Upper lobe of right lung (tissue), 1 donor: Measurements from ENCODE around the gene ING3. TPM values are rescaled to one million over a fixed set of nuclear protein-coding genes. Genes with fewer than 3 reads are reported as not detected.

ENCODE experiments used
- ATAC-seq: fragments of 200-7000 bp; cut with Tn5 transposase; one replicate; pipeline ENCODE4 v1.9.1; 2020; ENCODE audit warnings: mild to moderate bottlenecking, moderate library complexity
- DNase-seq: peaks from one replicate; pipeline ENCODE4 v3.0.0-alpha.2; 2020
- H3K27ac ChIP-seq: fragments of 200-600 bp; one replicate; pipeline ENCODE4 v1.8.0; 2022
- H3K27me3 ChIP-seq: fragments of 200-600 bp; one replicate; pipeline ENCODE4 v1.8.0; 2022; ENCODE audit warnings: mild to moderate bottlenecking
- H3K36me3 ChIP-seq: fragments of 200-600 bp; one replicate; pipeline ENCODE4 v1.8.0; 2022
- H3K4me1 ChIP-seq: fragments of 200-600 bp; one replicate; pipeline ENCODE4 v1.8.0; 2022
- H3K4me3 ChIP-seq: fragments of 200-600 bp; one replicate; pipeline ENCODE4 v1.8.0; 2022; ENCODE audit warnings: mild to moderate bottlenecking
- H3K9me3 ChIP-seq: fragments of 200-600 bp; one replicate; pipeline ENCODE4 v1.8.0; 2022
- CTCF ChIP-seq: fragments of 200-600 bp; IDR thresholded peaks from one replicate; pipeline ENCODE4 v1.8.0; 2022; ENCODE audit warnings: antibody characterized with exemption
- intact Hi-C: fragments of 100-400 bp; cut with DNase I; formaldehyde crosslinking; loops from one replicate; pipeline ENCODE4 v1.11.0; 2022
- total RNA-seq: library from RNA; stranded (reverse); fragmentation: NEBNext Ultra II Directional; extraction: Animal tissue kit (Norgen Biotek cat#: 25700); gene quantifications from one replicate; pipeline ENCODE4 v1.2.1, GENCODE V29; 2021
- donor health status: DM: no; HTN: yes; CAD: no; lungs with severe emphysema.

Gene ING3
- total RNA-seq, 1 donor from 2014 or later, result 17.9 TPM

GRCh38 chr7:120990468-120991118 is 40.0 kb downstream of the ING3 start:
- TF ChIP-seq CTCF, result no peak
- Histone ChIP-seq H3K4me3 (peak overlapping the region; percentile 48), H3K4me1 (peaks cover 18% of the 10 kb centered on the region), H3K36me3 (no peaks in the 10 kb centered on the region), H3K9me3 (no peaks in the 10 kb centered on the region), H3K27ac (no peak overlapping the region), H3K27me3 (no peaks in the 10 kb centered on the region)
- ATAC-seq, result no peak
- intact Hi-C loops, result no loop called here
- no peak for DNase-seq

GRCh38 chr7:120991161-120991560 is 40.6 kb downstream of the ING3 start:
- DNase-seq (no peak), ATAC-seq (no peak)
- Histone ChIP-seq H3K27ac (peak overlapping the region; percentile 3), H3K9me3 (no peaks in the 10 kb centered on the region), H3K4me3 (peak overlapping the region; percentile 48), H3K27me3 (no peaks in the 10 kb centered on the region), H3K4me1 (peaks cover 21% of the 10 kb centered on the region), H3K36me3 (no peaks in the 10 kb centered on the region)
- intact Hi-C loops, result no loop called here
- TF ChIP-seq CTCF, result no peak

DNA sequence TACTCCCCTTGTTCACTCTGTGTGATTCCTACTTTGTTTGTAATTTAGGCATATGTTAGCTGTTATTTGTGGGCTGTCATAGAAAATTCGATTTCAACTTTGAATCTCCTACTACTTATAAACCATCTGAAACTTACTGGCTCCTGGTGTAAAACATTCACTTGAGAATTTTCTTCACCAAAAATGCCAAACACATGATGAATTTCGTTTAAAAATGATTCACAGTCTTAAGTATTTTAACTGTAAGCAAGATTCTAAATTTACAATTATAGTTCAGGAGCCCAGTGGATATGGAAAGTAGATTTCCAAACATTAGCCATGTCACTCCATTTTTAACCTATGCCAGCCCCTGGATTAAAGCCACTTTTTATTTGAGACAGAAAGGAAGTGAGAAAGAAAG is 41.0 kb downstream of the ING3 start:
- TF ChIP-seq CTCF, result no peak
- ATAC-seq (no peak), DNase-seq (no peak)
- H3K27ac ChIP-seq, result peak overlapping the region; percentile 3
- H3K27me3 ChIP-seq, result no peaks in the 10 kb centered on the region
- H3K4me1 ChIP-seq, result peaks cover 25% of the 10 kb centered on the region
- intact Hi-C loops, result no loop called here
- peak overlapping the region; percentile 48 for H3K4me3 ChIP-seq
- no peaks in the 10 kb centered on the region for H3K36me3 ChIP-seq
- H3K9me3 ChIP-seq, result no peaks in the 10 kb centered on the region

- ATAC-seq (no peak), DNase-seq (no peak)
- TF ChIP-seq CTCF, result no peak
- Histone ChIP-seq H3K4me1 (peaks cover 30% of the 10 kb centered on the region), H3K9me3 (no peaks in the 10 kb centered on the region), H3K27ac (no peak overlapping the region), H3K4me3 (peak overlapping the region; percentile 48), H3K27me3 (no peaks in the 10 kb centered on the region), H3K36me3 (no peaks in the 10 kb centered on the region)
- intact Hi-C loops, result no loop called here
Measured at GRCh38 chr7:120992272-120992964, 41.8 kb downstream of the ING3 start.

DNA sequence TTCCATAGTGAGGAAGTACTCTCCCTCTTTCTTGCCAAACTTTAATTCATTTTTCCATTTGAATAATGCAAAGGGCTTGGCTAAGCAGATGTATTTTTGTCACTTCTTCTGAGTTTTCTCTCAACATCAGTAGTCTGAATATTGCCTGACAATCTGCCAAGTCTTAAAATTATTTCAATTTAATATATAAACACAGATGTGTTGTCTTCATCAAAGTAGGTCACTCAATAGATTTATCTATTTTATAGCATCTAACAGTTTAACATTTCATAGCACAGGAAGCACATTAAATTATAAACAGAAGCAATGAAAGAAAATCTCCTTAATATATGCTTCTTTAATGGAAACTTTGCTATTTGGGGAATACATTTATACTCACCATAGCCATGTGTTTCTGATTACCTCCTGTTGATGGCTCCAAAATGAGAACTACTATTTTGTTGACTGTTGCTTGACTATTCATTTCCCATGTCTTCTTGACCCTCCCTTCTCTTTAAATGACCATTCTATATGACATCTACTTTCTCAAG is 42.5 kb downstream of the ING3 start:
- Histone ChIP-seq H3K4me1 (peaks cover 27% of the 10 kb centered on the region), H3K4me3 (peak overlapping the region; percentile 12), H3K27me3 (no peaks in the 10 kb centered on the region), H3K9me3 (no peaks in the 10 kb centered on the region), H3K36me3 (no peaks in the 10 kb centered on the region), H3K27ac (no peak overlapping the region)
- ATAC-seq (no peak), DNase-seq (no peak)
- no peak for TF ChIP-seq CTCF
- intact Hi-C loops, result no loop called here
